ENCODE measurements around the gene RHBG.

RHBG gene

DNA sequence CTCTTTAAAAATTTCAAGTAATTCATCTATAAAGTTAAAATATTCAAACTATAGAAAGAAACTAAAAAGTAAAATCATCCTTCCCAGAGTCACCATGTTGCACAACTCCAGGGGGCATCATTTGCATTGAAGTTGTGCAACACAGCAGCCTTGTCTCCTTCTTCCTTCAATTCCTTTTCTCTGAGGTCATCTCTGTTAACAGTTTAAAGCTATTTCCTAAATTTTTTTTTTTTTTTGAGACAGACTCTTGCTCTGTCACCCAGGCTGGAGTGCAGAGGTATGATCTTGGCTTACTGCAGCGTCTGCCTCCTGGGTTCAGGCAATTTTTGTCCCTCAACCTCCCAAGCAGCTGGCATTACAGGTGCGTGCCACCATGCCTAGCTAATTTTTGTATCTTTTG, 7.1 kb downstream of the RHBG start:
- DNase-seq (ENCODE audit: low read depth, low spot score) = no peak
- H3K27ac ChIP-seq (ENCODE audit: low read length) = no peak overlapping the region
- no peaks in the 10 kb centered on the region for H3K36me3 ChIP-seq (ENCODE audit: control insufficient read depth, insufficient read depth, low read length)
- H3K9me3 ChIP-seq (ENCODE audit: control insufficient read depth, insufficient read depth, low read length) = no peaks in the 10 kb centered on the region
- no peaks in the 10 kb centered on the region for H3K27me3 ChIP-seq (ENCODE audit: control insufficient read depth, insufficient read depth, low read length)
- no CpG with 5 or more reads among the region's 2 CpGs for WGBS (ENCODE audit: insufficient coverage, insufficient read length)
- H3K4me1 ChIP-seq (ENCODE audit: control insufficient read depth, insufficient read depth, low read length) = no peaks in the 10 kb centered on the region
- no peak overlapping the region for H3K4me3 ChIP-seq (ENCODE audit: low read length)

DNA sequence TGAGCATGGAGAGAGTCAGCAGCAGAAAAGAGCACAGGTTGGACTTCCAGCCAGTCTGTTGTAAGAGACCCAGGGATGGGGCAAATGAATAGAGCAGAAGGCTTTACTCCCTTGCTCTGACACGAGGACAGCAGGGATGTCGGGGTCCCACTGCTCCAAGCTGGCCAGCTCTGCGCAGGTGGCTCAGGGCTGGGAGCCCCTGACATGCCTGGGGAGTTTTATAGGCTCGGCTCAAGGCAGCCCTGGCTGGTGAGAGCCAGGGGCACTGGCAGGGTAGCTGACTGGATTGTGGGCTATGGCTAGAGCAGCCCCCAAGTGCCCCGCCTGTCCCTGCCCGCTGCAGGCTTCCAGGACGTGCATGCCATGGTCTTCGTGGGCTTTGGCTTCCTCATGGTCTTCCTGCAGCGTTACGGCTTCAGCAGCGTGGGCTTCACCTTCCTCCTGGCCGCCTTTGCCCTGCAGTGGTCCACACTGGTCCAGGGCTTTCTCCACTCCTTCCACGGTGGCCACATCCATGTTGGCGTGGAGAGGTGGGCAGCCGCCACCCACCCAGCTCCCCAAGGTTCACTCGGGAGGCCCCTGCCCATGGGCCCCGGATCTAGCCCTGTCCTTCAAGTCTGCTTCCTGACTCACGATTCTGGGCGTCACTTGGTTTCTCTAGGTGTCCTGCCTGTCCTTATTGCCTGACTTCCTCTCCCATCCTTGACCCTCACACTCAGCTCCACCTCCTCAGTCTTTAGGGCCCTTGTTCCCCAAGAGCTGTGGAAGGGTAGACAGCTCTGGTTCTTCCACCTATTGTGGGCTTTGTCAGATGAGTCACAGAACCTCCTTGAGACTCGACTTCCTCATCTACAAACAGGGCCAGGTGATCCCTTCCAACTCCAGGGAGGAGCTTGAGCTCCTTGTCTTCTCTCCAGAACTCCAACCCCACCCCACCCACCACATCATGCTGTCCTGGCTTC, 8.2 kb downstream of the RHBG start:
- no peaks in the 10 kb centered on the region for H3K27me3 ChIP-seq (ENCODE audit: control insufficient read depth, insufficient read depth, low read length)
- H3K36me3 ChIP-seq (ENCODE audit: control insufficient read depth, insufficient read depth, low read length) = no peaks in the 10 kb centered on the region
- no peaks in the 10 kb centered on the region for H3K9me3 ChIP-seq (ENCODE audit: control insufficient read depth, insufficient read depth, low read length)
- no peak for DNase-seq (ENCODE audit: low read depth, low spot score)
- WGBS (ENCODE audit: insufficient coverage, insufficient read length) = no CpG with 5 or more reads among the region's 20 CpGs
- no peak overlapping the region for H3K4me3 ChIP-seq (ENCODE audit: low read length)
- H3K27ac ChIP-seq (ENCODE audit: low read length) = no peak overlapping the region
- H3K4me1 ChIP-seq (ENCODE audit: control insufficient read depth, insufficient read depth, low read length) = no peaks in the 10 kb centered on the region

DNA sequence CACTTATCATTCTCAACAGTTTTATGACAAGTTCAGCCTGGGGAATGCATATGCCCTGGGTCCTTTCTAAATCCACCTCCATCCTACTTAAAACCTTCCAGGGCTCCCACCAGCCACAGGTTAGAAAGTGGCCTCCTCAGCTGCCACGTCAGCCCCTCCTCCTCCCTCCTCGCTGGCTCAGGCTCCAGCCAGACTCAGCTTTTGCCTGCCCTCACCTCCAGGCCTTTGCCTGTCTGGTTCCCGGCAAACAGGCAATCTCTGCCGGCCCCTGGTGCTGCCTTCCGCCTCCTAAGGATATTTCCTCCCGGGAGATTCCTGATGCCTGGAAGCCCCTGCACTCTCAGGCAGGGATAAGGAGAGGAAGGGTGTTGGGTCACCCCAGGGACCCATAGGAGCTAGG, 9.5 kb downstream of the RHBG start:
- H3K4me3 ChIP-seq (ENCODE audit: low read length) = no peak overlapping the region
- no peak for DNase-seq (ENCODE audit: low read depth, low spot score)
- no peak overlapping the region for H3K27ac ChIP-seq (ENCODE audit: low read length)
- H3K9me3 ChIP-seq (ENCODE audit: control insufficient read depth, insufficient read depth, low read length) = no peaks in the 10 kb centered on the region
- no CpG with 5 or more reads among the region's 6 CpGs for WGBS (ENCODE audit: insufficient coverage, insufficient read length)
- no peaks in the 10 kb centered on the region for H3K36me3 ChIP-seq (ENCODE audit: control insufficient read depth, insufficient read depth, low read length)
- no peaks in the 10 kb centered on the region for H3K4me1 ChIP-seq (ENCODE audit: control insufficient read depth, insufficient read depth, low read length)
- no peaks in the 10 kb centered on the region for H3K27me3 ChIP-seq (ENCODE audit: control insufficient read depth, insufficient read depth, low read length)

DNA sequence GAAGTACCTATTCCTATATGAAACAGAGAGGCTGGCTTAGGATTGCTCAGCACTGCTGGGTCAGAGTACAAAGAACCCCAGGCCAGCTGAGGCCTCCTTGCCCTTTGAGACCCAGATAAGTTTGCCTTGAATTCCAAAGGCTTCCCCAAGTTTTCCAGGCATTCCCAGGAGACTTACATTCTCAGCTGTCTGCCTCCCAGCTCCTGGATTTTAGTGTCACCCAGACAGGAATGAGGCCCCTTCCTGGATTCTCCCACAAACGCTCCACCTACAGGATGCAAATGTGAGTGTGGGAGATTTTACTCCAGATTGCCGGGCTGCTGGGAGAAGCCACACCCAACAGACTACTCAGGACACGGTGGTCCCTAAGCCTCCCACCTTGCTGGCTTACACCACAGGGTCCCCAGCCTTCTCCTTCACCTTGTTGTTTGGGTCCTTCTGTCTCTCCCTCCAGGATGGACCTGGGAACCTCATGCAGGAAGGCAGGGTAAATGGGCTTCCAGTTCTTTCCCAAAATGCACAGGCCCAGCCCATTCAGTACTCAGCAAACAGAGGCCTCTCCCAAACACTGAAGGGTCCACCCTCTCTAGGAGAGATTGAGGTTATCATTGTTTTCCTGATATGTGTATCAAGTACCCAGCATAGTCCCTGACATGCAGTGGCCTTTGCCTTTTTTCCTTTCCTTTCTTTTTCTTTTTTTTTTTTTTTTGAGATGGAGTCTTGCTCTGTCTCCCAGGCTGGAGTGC, 10.6 kb downstream of the RHBG start:
- Histone ChIP-seq H3K36me3 (ENCODE audit: control insufficient read depth, insufficient read depth, low read length) (no peaks in the 10 kb centered on the region), H3K4me3 (ENCODE audit: low read length) (no peak overlapping the region), H3K27ac (ENCODE audit: low read length) (no peak overlapping the region), H3K9me3 (ENCODE audit: control insufficient read depth, insufficient read depth, low read length) (no peaks in the 10 kb centered on the region), H3K27me3 (ENCODE audit: control insufficient read depth, insufficient read depth, low read length) (no peaks in the 10 kb centered on the region), H3K4me1 (ENCODE audit: control insufficient read depth, insufficient read depth, low read length) (no peaks in the 10 kb centered on the region)
- DNase-seq (ENCODE audit: low read depth, low spot score) = no peak
- no CpG with 5 or more reads among the region's 3 CpGs for WGBS (ENCODE audit: insufficient coverage, insufficient read length)

DNA sequence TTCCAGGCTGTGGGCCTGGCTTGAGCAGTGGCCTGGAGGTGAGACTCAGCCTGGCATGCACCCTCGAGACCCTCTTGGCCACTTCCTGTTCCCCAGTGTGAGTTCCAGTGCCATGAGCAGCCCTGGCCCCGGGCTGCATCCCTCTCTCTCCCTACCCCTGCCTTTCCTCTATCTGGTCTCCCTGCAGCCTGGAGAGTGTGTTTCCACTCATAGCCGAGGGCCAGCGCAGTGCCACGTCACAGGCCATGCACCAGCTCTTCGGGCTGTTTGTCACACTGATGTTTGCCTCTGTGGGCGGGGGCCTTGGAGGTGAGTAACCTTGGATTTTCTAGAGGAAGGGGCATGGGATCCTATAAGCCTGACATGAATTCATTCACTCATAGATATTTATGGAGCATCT, 13.6 kb downstream of the RHBG start:
- Histone ChIP-seq H3K27ac (ENCODE audit: low read length) (no peak overlapping the region), H3K4me1 (ENCODE audit: control insufficient read depth, insufficient read depth, low read length) (no peaks in the 10 kb centered on the region), H3K27me3 (ENCODE audit: control insufficient read depth, insufficient read depth, low read length) (peaks cover 3% of the 10 kb centered on the region; the same call in 1 of the 2 replicates), H3K9me3 (ENCODE audit: control insufficient read depth, insufficient read depth, low read length) (no peaks in the 10 kb centered on the region), H3K36me3 (ENCODE audit: control insufficient read depth, insufficient read depth, low read length) (no peaks in the 10 kb centered on the region), H3K4me3 (ENCODE audit: low read length) (no peak overlapping the region)
- DNase-seq (ENCODE audit: low read depth, low spot score) = no peak
- WGBS (ENCODE audit: insufficient coverage, insufficient read length) = no CpG with 5 or more reads among the region's 7 CpGs

DNA sequence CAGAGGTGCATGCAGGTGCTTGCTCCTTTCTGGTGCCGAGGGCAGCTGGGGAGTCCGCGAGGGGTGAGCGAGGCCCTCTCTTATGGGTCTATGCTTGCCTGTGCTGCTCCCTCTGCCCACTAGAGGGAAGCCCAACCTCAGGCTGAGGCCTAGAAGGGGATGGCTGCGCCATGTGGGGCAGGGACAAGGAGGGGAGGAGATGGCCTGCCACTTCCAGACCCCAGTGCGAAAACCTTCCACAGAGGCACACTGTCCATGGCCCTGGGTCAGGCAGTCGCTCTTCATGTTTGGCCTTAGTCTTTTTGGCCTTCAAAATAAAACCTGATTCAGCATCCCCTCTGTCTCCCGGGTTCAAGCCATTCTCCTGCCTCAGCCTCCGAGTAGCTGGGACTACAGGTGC, 14.0 kb downstream of the RHBG start:
- no peaks in the 10 kb centered on the region for H3K36me3 ChIP-seq (ENCODE audit: control insufficient read depth, insufficient read depth, low read length)
- peaks cover 8% of the 10 kb centered on the region; the same call in 1 of the 2 replicates for H3K27me3 ChIP-seq (ENCODE audit: control insufficient read depth, insufficient read depth, low read length)
- H3K9me3 ChIP-seq (ENCODE audit: control insufficient read depth, insufficient read depth, low read length) = no peaks in the 10 kb centered on the region
- H3K4me3 ChIP-seq (ENCODE audit: low read length) = no peak overlapping the region
- no peaks in the 10 kb centered on the region for H3K4me1 ChIP-seq (ENCODE audit: control insufficient read depth, insufficient read depth, low read length)
- peak; percentile 82 for DNase-seq (ENCODE audit: low read depth, low spot score)
- H3K27ac ChIP-seq (ENCODE audit: low read length) = no peak overlapping the region
- WGBS (ENCODE audit: insufficient coverage, insufficient read length) = no CpG with 5 or more reads among the region's 9 CpGs

DNA sequence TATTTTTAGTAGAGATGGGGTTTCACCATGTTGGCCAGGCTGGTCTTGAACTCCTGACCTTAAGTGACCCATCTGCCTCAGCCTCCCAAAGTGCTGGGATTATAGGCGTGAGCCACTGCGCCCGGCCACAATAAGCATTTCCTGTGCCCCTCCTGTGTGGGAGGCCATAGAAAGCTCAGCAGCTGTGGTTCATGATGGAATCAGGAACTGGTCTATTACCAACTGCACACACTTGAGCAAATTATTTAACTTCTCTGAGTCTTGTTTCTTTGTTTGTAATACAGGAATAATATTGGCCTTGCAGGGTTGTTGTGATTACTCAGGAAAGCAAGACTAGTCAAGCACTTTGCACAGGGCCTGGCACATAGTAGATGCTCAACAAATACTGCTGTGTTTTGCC, 15.0 kb downstream of the RHBG start:
- Histone ChIP-seq H3K27ac (ENCODE audit: low read length) (no peak overlapping the region), H3K4me3 (ENCODE audit: low read length) (no peak overlapping the region), H3K27me3 (ENCODE audit: control insufficient read depth, insufficient read depth, low read length) (peaks cover 13% of the 10 kb centered on the region; the same call in 1 of the 2 replicates), H3K9me3 (ENCODE audit: control insufficient read depth, insufficient read depth, low read length) (no peaks in the 10 kb centered on the region), H3K4me1 (ENCODE audit: control insufficient read depth, insufficient read depth, low read length) (peaks cover 3% of the 10 kb centered on the region), H3K36me3 (ENCODE audit: control insufficient read depth, insufficient read depth, low read length) (no peaks in the 10 kb centered on the region)
- WGBS (ENCODE audit: insufficient coverage, insufficient read length) = no CpG with 5 or more reads among the region's 3 CpGs
- DNase-seq (ENCODE audit: low read depth, low spot score) = no peak

DNA sequence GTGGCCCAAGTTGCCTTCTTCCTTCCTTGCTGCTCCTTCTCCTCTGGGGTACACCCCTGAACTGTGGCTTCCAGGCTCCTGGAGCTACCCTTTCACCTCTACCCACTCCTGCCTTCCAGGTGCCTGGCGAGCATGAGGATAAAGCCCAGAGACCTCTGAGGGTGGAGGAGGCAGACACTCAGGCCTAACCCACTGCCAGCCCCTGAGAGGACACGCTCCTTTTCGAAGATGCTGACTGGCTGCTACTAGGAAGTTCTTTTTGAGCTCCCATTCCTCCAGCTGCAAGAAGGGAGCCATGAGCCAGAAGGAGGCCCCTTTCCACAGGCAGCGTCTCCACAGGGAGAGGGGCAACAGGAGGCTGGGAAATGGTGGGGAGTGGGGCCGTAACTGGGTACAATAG, 15.6 kb downstream of the RHBG start:
- H3K9me3 ChIP-seq (ENCODE audit: control insufficient read depth, insufficient read depth, low read length) = no peaks in the 10 kb centered on the region
- DNase-seq (ENCODE audit: low read depth, low spot score) = no peak
- no CpG with 5 or more reads among the region's 5 CpGs for WGBS (ENCODE audit: insufficient coverage, insufficient read length)
- no peaks in the 10 kb centered on the region for H3K36me3 ChIP-seq (ENCODE audit: control insufficient read depth, insufficient read depth, low read length)
- H3K27ac ChIP-seq (ENCODE audit: low read length) = no peak overlapping the region
- H3K4me1 ChIP-seq (ENCODE audit: control insufficient read depth, insufficient read depth, low read length) = peaks cover 3% of the 10 kb centered on the region
- peaks cover 18% of the 10 kb centered on the region; the same call in 1 of the 2 replicates for H3K27me3 ChIP-seq (ENCODE audit: control insufficient read depth, insufficient read depth, low read length)
- no peak overlapping the region for H3K4me3 ChIP-seq (ENCODE audit: low read length)

DNA sequence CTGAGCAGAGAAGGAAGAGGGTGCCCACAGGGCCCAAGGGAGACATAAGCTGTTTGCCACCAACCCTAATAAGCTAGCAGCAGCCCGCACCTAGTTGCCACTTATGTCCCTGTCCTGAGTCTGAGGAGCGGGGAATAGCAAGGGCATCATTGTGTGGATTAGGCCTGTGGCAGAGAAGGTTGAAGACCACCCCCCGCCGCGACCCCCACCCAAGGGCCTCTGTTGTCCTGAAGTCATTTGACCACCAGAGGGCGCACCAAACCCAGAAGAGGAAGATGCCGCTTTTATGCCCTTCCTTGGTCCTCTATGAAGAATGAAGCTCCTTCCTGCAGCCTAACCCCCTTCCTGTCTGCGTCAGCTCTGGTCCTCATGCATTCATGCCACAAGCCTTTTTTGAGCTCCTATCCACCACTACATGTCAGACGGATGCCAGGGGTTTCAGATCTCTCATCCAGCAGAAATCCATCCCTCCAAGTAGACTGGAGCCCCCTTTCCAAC, 16.6 kb downstream of the RHBG start:
- no peak overlapping the region for H3K27ac ChIP-seq (ENCODE audit: low read length)
- WGBS (ENCODE audit: insufficient coverage, insufficient read length) = no CpG with 5 or more reads among the region's 9 CpGs
- H3K36me3 ChIP-seq (ENCODE audit: control insufficient read depth, insufficient read depth, low read length) = no peaks in the 10 kb centered on the region
- no peaks in the 10 kb centered on the region for H3K9me3 ChIP-seq (ENCODE audit: control insufficient read depth, insufficient read depth, low read length)
- H3K27me3 ChIP-seq (ENCODE audit: control insufficient read depth, insufficient read depth, low read length) = peaks cover 18% of the 10 kb centered on the region; the same call in 1 of the 2 replicates
- peaks cover 4% of the 10 kb centered on the region for H3K4me1 ChIP-seq (ENCODE audit: control insufficient read depth, insufficient read depth, low read length)
- DNase-seq (ENCODE audit: low read depth, low spot score) = no peak
- no peak overlapping the region for H3K4me3 ChIP-seq (ENCODE audit: low read length)

DNA sequence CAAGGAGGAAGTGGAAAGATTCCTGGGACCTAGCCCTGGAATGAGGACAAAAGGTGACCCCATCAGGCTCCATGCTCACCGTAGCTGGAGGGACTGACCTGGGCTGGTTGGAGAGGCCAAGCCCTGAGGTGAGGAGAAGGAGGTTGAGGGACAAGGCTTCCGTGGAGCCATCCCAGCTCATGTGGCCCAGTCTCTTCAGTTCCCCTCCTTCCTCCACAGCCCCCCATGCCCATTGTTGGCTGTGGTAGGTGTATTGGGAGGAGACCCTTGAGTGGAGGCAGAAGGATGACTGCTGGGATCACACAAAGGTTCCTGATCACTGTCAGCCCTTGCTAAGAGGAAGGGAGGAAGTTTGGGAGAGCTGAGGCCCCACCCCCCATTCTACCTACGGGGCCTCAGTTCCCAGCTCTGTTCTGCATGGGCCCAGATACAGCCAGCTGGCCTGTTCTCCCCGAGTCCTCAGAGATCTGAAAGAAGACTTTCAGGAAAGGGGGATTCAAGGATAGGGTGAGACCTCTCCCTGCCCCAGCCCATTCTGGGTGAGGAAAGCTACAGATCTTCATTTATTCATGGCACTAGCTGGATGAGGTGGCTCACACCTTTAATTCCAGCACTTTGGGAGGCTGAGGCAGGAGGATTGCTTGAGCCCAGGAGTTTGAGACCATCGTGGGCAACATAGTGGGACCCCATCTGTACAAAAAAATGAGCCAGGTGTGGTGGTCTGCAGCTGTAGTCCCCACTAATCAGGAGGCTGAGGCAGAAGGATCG, 17.3 kb downstream of the RHBG start:
- H3K4me1 ChIP-seq (ENCODE audit: control insufficient read depth, insufficient read depth, low read length) = peaks cover 10% of the 10 kb centered on the region
- no peak for DNase-seq (ENCODE audit: low read depth, low spot score)
- WGBS (ENCODE audit: insufficient coverage, insufficient read length) = no CpG with 5 or more reads among the region's 6 CpGs
- no peak overlapping the region for H3K4me3 ChIP-seq (ENCODE audit: low read length)
- peaks cover 18% of the 10 kb centered on the region; the same call in 1 of the 2 replicates for H3K27me3 ChIP-seq (ENCODE audit: control insufficient read depth, insufficient read depth, low read length)
- H3K36me3 ChIP-seq (ENCODE audit: control insufficient read depth, insufficient read depth, low read length) = no peaks in the 10 kb centered on the region
- no peaks in the 10 kb centered on the region for H3K9me3 ChIP-seq (ENCODE audit: control insufficient read depth, insufficient read depth, low read length)
- H3K27ac ChIP-seq (ENCODE audit: low read length) = no peak overlapping the region
